ENCODE data around the gene DNAJB11. TPM values are rescaled to one million over a fixed set of nuclear protein-coding genes. Genes with fewer than 3 reads are reported as not detected.

DNAJB11 gene
- total RNA-seq (2014; rRNA removed; shearing (Covaris generic)) = 72.5 and 72.6 TPM in 2 replicates
- polyA plus RNA-seq (2016; fragmentation: Nextera tagmentation; extraction: Ambion mirVana) = 66.3 and 85.6 TPM in 2 replicates
- long read RNA-seq, transcript DNAJB11-201 (10 exons, 1,688 nt) = major isoform, 88 of 94 reads
- long read RNA-seq, partial matches to known transcripts = 5 of 94 reads
- long read RNA-seq, other reads (novel, unspliced or antisense) = 1 of 94 reads

DNA sequence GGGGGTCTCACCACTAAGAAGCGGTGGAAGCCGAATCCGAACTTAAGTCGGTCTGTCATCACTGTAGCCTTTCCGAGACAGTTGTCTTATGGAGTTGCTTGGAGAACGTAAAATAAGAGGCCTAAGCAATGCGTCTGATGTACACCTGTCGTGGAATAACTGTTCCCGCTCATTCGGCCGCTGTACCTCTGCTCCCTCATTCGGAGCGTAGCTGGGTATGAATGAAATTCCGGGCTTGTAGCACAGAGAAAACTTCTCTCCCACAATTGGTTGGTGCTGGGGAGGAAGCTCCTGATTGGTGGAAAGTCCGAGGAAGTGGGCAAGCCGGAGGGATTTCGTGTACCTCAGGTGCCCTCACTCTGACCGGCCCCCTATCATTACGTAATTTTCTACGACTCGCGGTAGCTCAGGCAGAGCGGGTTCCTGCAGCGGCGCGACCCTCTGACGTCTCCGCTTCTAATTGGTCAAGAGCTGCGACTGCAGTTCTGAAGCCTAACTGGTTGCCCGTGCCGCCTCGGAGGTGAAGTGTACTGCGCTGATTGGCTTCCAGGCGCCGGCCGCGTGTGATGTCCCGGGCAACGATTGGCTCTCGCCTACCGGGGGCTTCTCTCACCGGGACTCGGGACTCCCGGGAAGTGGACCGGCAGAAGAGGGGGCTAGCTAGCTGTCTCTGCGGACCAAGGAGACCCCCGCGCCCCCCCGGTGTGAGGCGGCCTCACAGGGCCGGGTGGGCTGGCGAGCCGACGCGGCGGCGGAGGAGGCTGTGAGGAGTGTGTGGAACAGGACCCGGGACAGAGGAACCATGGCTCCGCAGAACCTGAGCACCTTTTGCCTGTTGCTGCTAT is at the start of gene DNAJB11:
TSS of gene DNAJB11 (plus strand) at position 625 of the 845 bp plus-strand sequence. CDS start at position 803, 178 bp downstream.
- ATAC-seq = peak; percentile 84
- no peaks in the 10 kb centered on the region for H3K27me3 ChIP-seq (ENCODE audit: insufficient read depth)
- H3K36me3 Mint-ChIP-seq (ENCODE audit: low read depth) = peaks cover 24% of the 10 kb centered on the region; the same call in 2 of the 3 replicates
- TF ChIP-seq EZH2phosphoT487 (IDR thresholded peaks at IDR 0.05; ENCODE audit: unreplicated experiment) (no peak), CREB1 (CRISPR knock-in tag; IDR thresholded peaks at IDR 0.05; ENCODE audit: low read depth) (peak; percentile 96), POLR2AphosphoS5 (IDR thresholded peaks at IDR 0.05; ENCODE audit: low read depth) (peak; percentile 88)
- TF ChIP-seq, protein P1, sequence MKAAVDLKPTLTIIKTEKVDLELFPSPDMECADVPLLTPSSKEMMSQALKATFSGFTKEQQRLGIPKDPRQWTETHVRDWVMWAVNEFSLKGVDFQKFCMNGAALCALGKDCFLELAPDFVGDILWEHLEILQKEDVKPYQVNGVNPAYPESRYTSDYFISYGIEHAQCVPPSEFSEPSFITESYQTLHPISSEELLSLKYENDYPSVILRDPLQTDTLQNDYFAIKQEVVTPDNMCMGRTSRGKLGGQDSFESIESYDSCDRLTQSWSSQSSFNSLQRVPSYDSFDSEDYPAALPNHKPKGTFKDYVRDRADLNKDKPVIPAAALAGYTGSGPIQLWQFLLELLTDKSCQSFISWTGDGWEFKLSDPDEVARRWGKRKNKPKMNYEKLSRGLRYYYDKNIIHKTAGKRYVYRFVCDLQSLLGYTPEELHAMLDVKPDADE (IDR thresholded peaks at IDR 0.05) = peak; percentile 46; the same call in 1 of the 2 replicates
- H2AFZ ChIP-seq = no peak within 1 kb of the TSS
- H4K20me1 ChIP-seq (replicated peaks; ENCODE audit: insufficient read depth) = peaks cover 3% of the 10 kb centered on the region; the same call in 1 of the 2 replicates
- peaks cover 32% of the 10 kb centered on the region for H3K36me3 ChIP-seq (ENCODE audit: insufficient read depth)
- DNase-seq (ENCODE audit: low spot score) = peak; percentile 100
- peaks cover 25% of the 10 kb centered on the region for H3K4me1 ChIP-seq (ENCODE audit: insufficient read depth)
- H3K27ac ChIP-seq (ENCODE audit: low read depth) = peak within 1 kb of the TSS; percentile 70; the same call in 1 of the 2 replicates
- H3K4me3 ChIP-seq = peak within 1 kb of the TSS; percentile 75
- peak within 1 kb of the TSS; percentile 98 for H3K27ac Mint-ChIP-seq
- H3K79me2 ChIP-seq (replicated peaks; ENCODE audit: insufficient read depth) = peaks cover 35% of the 10 kb centered on the region
- H3K4me1 Mint-ChIP-seq = peaks cover 21% of the 10 kb centered on the region
- H3K9me3 Mint-ChIP-seq = no peaks in the 10 kb centered on the region
- H3K4me3 Mint-ChIP-seq = peak within 1 kb of the TSS; percentile 88
- peaks cover 7% of the 10 kb centered on the region for H3K27me3 Mint-ChIP-seq (ENCODE audit: insufficient read depth, low read depth, poor library complexity)
- H3K9me2 ChIP-seq (ENCODE audit: insufficient read depth) = no peaks in the 10 kb centered on the region
- peak within 1 kb of the TSS; percentile 94 for H3K4me2 ChIP-seq
- peaks cover 2% of the 10 kb centered on the region; the same call in 1 of the 2 replicates for H3F3A ChIP-seq (replicated peaks; ENCODE audit: low read depth)

- Histone ChIP-seq H3K4me2 (no peak overlapping the region), H3F3A (replicated peaks; ENCODE audit: low read depth) (no peaks in the 10 kb centered on the region), H3K27me3 (ENCODE audit: insufficient read depth) (no peaks in the 10 kb centered on the region), H3K27ac (ENCODE audit: low read depth) (no peak overlapping the region), H4K20me1 (replicated peaks; ENCODE audit: insufficient read depth) (no peaks in the 10 kb centered on the region), H3K9me2 (ENCODE audit: insufficient read depth) (no peaks in the 10 kb centered on the region), H3K4me3 (no peak overlapping the region), H3K36me3 (ENCODE audit: insufficient read depth) (no peaks in the 10 kb centered on the region), H3K4me1 (ENCODE audit: insufficient read depth) (peaks cover 10% of the 10 kb centered on the region; the same call in 1 of the 2 replicates), H2AFZ (no peak overlapping the region), H3K79me2 (replicated peaks; ENCODE audit: insufficient read depth) (no peaks in the 10 kb centered on the region)
- DNase-seq (ENCODE audit: low spot score) (peak; percentile 34), ATAC-seq (peak; percentile 28; the same call in 1 of the 3 replicates)
- no peak overlapping the region for H3K4me3 Mint-ChIP-seq
- TF ChIP-seq CTCF (conservative IDR thresholded peaks at IDR 0.05; ENCODE audit: low read depth in 2 of 2) (no peak), POLR2AphosphoS5 (IDR thresholded peaks at IDR 0.05; ENCODE audit: low read depth) (no peak), CREB1 (CRISPR knock-in tag; IDR thresholded peaks at IDR 0.05; ENCODE audit: low read depth) (no peak), ZNF114 (CRISPR knock-in tag; IDR thresholded peaks at IDR 0.05) (no peak), ZNF331 (CRISPR knock-in tag; IDR thresholded peaks at IDR 0.05; ENCODE audit: low read depth) (no peak), NANOG (IDR thresholded peaks at IDR 0.05; ENCODE audit: borderline replicate concordance) (no peak), JUNB (IDR thresholded peaks at IDR 0.05; ENCODE audit: unreplicated experiment) (no peak), STAT1 (IDR thresholded peaks at IDR 0.05; ENCODE audit: unreplicated experiment) (no peak), REST (IDR thresholded peaks at IDR 0.05; ENCODE audit: unreplicated experiment) (no peak)
- TF ChIP-seq, protein P1 (IDR thresholded peaks at IDR 0.05) = no peak
- H3K27ac Mint-ChIP-seq = no peak overlapping the region
- H3K4me1 Mint-ChIP-seq = peaks cover 7% of the 10 kb centered on the region; the same call in 2 of the 3 replicates
- peaks cover 2% of the 10 kb centered on the region for H3K27me3 Mint-ChIP-seq (ENCODE audit: insufficient read depth, low read depth, poor library complexity)
- no peaks in the 10 kb centered on the region for H3K36me3 Mint-ChIP-seq (ENCODE audit: low read depth)
- peaks cover 3% of the 10 kb centered on the region; the same call in 1 of the 3 replicates for H3K9me3 Mint-ChIP-seq
These were observed 49.3 kb upstream of the DNAJB11 start for GRCh38 chr3:186520957-186521842.
